Spinal cord (tissue), 10 donors: ENCODE measurements around the gene CST9. TPM values are rescaled to one million over a fixed set of nuclear protein-coding genes. Genes with fewer than 3 reads are reported as not detected.
A peak's percentile ranks its signal among the peaks of the same experiment; 100 is the strongest.
"Not testable (repeated sequence)": the region's sequence is repeated elsewhere in the genome, so short reads cannot be mapped to it uniquely, and the experiment has no call there.

Experiments
- DNase-seq, 6 donors: peaks; one replicate each; pipeline versions ENCODE4 v3.0.0 to v3.0.0-alpha.2; 2013 to 2015; ENCODE audit warnings: low spot score in 6 of 6, low read depth in 4 of 6
- H3K27ac ChIP-seq: one replicate; pipeline ENCODE4 v1.5.1; 2013; ENCODE audit warnings: low read depth, low read length, control low read depth
- H3K27me3 ChIP-seq: one replicate; pipeline ENCODE4 v1.6.1; 2013; ENCODE audit warnings: low read length; ENCODE audit not compliant: control insufficient read depth, insufficient read depth
- H3K36me3 ChIP-seq: one replicate; pipeline ENCODE4 v1.6.1; 2013; ENCODE audit warnings: low read length; ENCODE audit not compliant: control insufficient read depth, insufficient read depth
- H3K4me1 ChIP-seq: one replicate; pipeline ENCODE4 v1.6.1; 2013; ENCODE audit warnings: low read length; ENCODE audit not compliant: control insufficient read depth, insufficient read depth
- H3K4me3 ChIP-seq: one replicate; pipeline ENCODE4 v1.5.1; 2013; ENCODE audit warnings: low read depth, low read length, control low read depth
- H3K9me3 ChIP-seq: one replicate; pipeline ENCODE4 v1.6.1; 2013; ENCODE audit warnings: low read length; ENCODE audit not compliant: control insufficient read depth, insufficient read depth
- WGBS: methylation state at CpG from one replicate; pipeline ENCODE4 v1.1.5; 2013; ENCODE audit warnings: missing lambda C conversion rate; ENCODE audit not compliant: insufficient coverage; 5-methylcytosine and 5-hydroxymethylcytosine counted together
- polyA plus RNA-seq, 2 donors: library from polyadenylated mRNA; unstranded; fragments of 120-200 nt; gene quantifications; one replicate each; pipeline ENCODE4 v1.2.1, GENCODE V29; 2013; ENCODE audit not compliant: insufficient read length in 2 of 2
- total RNA-seq, 2 donors: library from RNA; depleted of rRNA in 1 of 2; stranded (reverse); fragments of 120-200 nt in 1 of 2; fragments of >200 nt in 1 of 2; gene quantifications; one replicate each; pipeline versions ENCODE4 v1.2.3 to v1.2.4, GENCODE V29; 2013 to 2014
- donor health status: healthy.

CST9 gene
- total and polyA plus RNA-seq, 4 donors, result not detected

GRCh38 chr20:23583526-23583925 is 22.2 kb downstream of the CST9 start:
- H3K27ac ChIP-seq, result no peak overlapping the region
- H3K4me1 ChIP-seq, result no peaks in the 10 kb centered on the region
- no peaks in the 10 kb centered on the region for H3K36me3 ChIP-seq

GRCh38 chr20:23582293-23582692 is 23.4 kb downstream of the CST9 start:
- WGBS, result 100% methylated on average over 1 of the region's 1 CpG

More at GRCh38 chr20:23583526-23583925, 22.2 kb downstream of the CST9 start:
- Histone ChIP-seq H3K9me3 (no peaks in the 10 kb centered on the region), H3K4me3 (no peak overlapping the region), H3K27me3 (no peaks in the 10 kb centered on the region)
- DNase-seq, result no peak

GRCh38 chr20:23581833-23582232 is 23.9 kb downstream of the CST9 start:
- H3K36me3 ChIP-seq, H3K9me3 ChIP-seq, H3K27me3 ChIP-seq, DNase-seq, H3K4me3 ChIP-seq, H3K27ac ChIP-seq, H3K4me1 ChIP-seq: not testable (repeated sequence)
- 97% methylated on average over 7 of the region's 9 CpGs for WGBS

More at GRCh38 chr20:23582293-23582692, 23.4 kb downstream of the CST9 start:
- Histone ChIP-seq H3K27me3 (no peaks in the 10 kb centered on the region), H3K27ac (no peak overlapping the region), H3K4me1 (no peaks in the 10 kb centered on the region), H3K36me3 (no peaks in the 10 kb centered on the region), H3K9me3 (no peaks in the 10 kb centered on the region), H3K4me3 (no peak overlapping the region)
- DNase-seq, result no peak

DNA sequence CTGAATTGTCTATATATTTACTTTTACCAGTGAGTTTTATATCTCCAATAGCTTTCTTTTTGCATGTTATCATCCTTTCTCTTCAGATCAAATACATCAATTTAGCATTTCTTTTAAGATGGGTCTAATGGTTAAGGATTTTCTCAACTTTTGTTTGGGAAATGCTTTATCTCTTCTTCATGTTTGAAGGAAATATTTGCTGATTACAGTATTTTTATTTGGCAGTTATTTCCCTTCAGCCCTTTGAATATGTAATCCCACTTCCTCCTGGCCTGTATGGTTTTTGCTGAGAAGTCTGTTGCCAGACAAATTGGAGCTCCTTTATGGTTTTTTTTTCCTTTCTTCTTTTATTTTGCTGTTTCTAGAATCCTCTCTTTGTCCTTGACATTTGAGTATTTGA is 30.7 kb downstream of the CST9 start:
- no peak for DNase-seq

GRCh38 chr20:23570178-23570760 is 35.4 kb downstream of the CST9 start:
- H3K4me1 ChIP-seq, result no peaks in the 10 kb centered on the region
- no peaks in the 10 kb centered on the region for H3K36me3 ChIP-seq
- no peaks in the 10 kb centered on the region for H3K9me3 ChIP-seq
- H3K4me3 ChIP-seq, result no peak overlapping the region
- H3K27ac ChIP-seq, result no peak overlapping the region
- no CpG with 5 or more reads among the region's 2 CpGs for WGBS
- no peaks in the 10 kb centered on the region for H3K27me3 ChIP-seq
- DNase-seq, result no peak

More for the DNA sequence above, 30.7 kb downstream of the CST9 start:
- no peaks in the 10 kb centered on the region for H3K36me3 ChIP-seq
- H3K4me3 ChIP-seq, result no peak overlapping the region
- H3K27ac ChIP-seq, result no peak overlapping the region
- H3K27me3 ChIP-seq, result no peaks in the 10 kb centered on the region
- H3K4me1 ChIP-seq, result no peaks in the 10 kb centered on the region
- no peaks in the 10 kb centered on the region for H3K9me3 ChIP-seq

- Histone ChIP-seq H3K4me3 (no peak overlapping the region), H3K9me3 (no peaks in the 10 kb centered on the region), H3K27ac (no peak overlapping the region), H3K4me1 (no peaks in the 10 kb centered on the region), H3K27me3 (no peaks in the 10 kb centered on the region), H3K36me3 (no peaks in the 10 kb centered on the region)
- no CpG with 5 or more reads among the region's 1 CpG for WGBS
- no peak for DNase-seq
Observed at GRCh38 chr20:23569570-23569969, 36.1 kb downstream of the CST9 start.

DNA sequence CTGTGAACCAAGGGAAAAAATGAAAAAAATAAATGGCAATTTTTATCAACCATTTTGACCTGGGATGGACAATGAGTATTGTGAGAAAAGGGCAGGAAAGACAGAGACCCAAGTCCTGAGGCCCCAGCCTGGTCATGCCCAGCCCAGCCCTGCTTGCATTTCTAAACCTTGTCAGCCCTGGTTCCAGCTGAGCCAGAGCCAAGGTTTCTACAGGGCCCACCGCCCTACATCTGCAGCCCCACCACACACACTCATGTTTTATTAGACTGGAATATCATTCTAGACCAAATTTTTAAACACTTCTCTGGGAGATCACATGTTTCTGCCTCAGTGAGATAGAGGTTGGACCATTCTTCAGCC is 36.8 kb downstream of the CST9 start:
- DNase-seq, result no peak
- Histone ChIP-seq H3K27me3 (no peaks in the 10 kb centered on the region), H3K9me3 (no peaks in the 10 kb centered on the region), H3K27ac (no peak overlapping the region), H3K36me3 (no peaks in the 10 kb centered on the region), H3K4me1 (no peaks in the 10 kb centered on the region), H3K4me3 (no peak overlapping the region)
- WGBS, result 88% methylated on average over 1 of the region's 1 CpG

- WGBS, result 40% methylated on average over 5 of the region's 11 CpGs
- H3K4me3 ChIP-seq, result no peak within 1 kb of the TSS
- H3K27ac ChIP-seq, result no peak within 1 kb of the TSS
- no peaks in the 10 kb centered on the region for H3K36me3 ChIP-seq
- no peaks in the 10 kb centered on the region for H3K9me3 ChIP-seq
- DNase-seq, result peak in 1 of 6 donors; percentile 1
- no peaks in the 10 kb centered on the region for H3K27me3 ChIP-seq
- no peaks in the 10 kb centered on the region for H3K4me1 ChIP-seq
Observed at GRCh38 chr20:23568320-23568970, 37.3 kb downstream of the CST9 start, which contains the start of gene CST9L. Gene CST9L, minus strand, starts transcription at chr20:23568484. Its CDS starts 34 bp downstream, at chr20:23568450.

DNA sequence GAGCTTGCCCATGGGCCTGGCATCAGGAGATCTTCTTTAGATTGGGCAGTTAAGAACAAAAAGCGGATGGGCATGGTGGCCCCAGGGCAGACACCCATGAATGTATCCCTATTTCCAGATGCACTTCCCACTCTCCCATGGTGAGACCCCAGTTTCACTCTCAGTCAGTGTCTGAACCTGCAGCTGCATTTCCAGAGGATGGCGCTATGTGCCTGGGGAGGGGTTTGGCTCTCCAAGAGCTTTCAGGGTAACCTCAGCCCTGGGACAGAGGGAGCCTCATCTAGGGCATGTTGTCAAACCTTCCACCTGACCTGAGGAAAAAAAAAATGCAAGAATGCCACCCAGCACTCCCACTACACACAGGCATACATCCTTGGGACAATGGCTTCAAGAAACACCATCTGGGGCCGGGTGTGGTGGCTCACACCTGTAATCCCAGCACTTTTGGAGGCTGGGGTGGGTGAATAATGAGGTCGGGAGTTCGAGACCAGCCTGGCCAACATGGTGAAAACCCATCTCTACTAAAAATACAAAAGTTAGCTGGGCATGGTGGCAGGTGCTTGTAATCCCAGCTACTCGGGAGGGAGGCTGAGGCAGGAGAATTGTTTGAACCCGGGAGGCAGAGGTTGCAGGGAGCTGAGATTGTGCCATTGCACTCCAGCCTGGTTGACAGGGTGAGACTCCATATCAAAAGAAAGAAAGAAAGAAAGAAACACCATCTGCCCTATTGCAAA is 39.4 kb downstream of the CST9 start:
- WGBS, result 94% methylated on average over 2 of the region's 7 CpGs
- no peak for DNase-seq
- Histone ChIP-seq H3K4me1 (no peaks in the 10 kb centered on the region), H3K4me3 (no peak overlapping the region), H3K36me3 (no peaks in the 10 kb centered on the region), H3K27ac (no peak overlapping the region), H3K9me3 (peaks cover 4% of the 10 kb centered on the region), H3K27me3 (no peaks in the 10 kb centered on the region)
